Neural crest cell (in vitro differentiated cells): ENCODE data around the gene HCAR3. TPM values are rescaled to one million over a fixed set of nuclear protein-coding genes. Genes with fewer than 3 reads are reported as not detected.

ENCODE experiments used
- DNase-seq: peaks from one replicate; pipeline ENCODE4 v3.0.0; 2021; ENCODE audit warnings: low read depth, mixed read lengths, low spot score
- H3K27ac Mint-ChIP-seq: one replicate; pipeline ENCODE4 v1.8.0; 2021; ENCODE audit warnings: mild to moderate bottlenecking, mixed read lengths; ENCODE audit not compliant: unreplicated experiment
- H3K27me3 Mint-ChIP-seq: 2 replicates; pipeline ENCODE4 v1.8.0; 2021; ENCODE audit warnings: low read depth, mild to moderate bottlenecking, mixed read lengths
- H3K36me3 Mint-ChIP-seq: 2 replicates; pipeline ENCODE4 v1.8.0; 2021; ENCODE audit warnings: low read depth, mild to moderate bottlenecking, mixed read lengths
- H3K4me1 Mint-ChIP-seq: 2 replicates; pipeline ENCODE4 v1.8.0; 2021; ENCODE audit warnings: mixed read lengths
- H3K4me3 Mint-ChIP-seq: one replicate; pipeline ENCODE4 v1.8.0; 2021; ENCODE audit warnings: mild to moderate bottlenecking, mixed read lengths
- H3K9me3 Mint-ChIP-seq: 2 replicates; pipeline ENCODE4 v1.8.0; 2021; ENCODE audit warnings: mixed read lengths
- total RNA-seq: library from RNA; stranded (reverse); gene quantifications from 2 replicates; pipeline ENCODE4 v1.2.1, GENCODE V29; 2021
- TF ChIP-seq, protein P1 (sequence below): fragments of 200-600 bp; sonication (generic); conservative IDR thresholded peaks from 2 replicates; pipeline ENCODE4 v1.5.0; 2021; ENCODE audit warnings: antibody characterized with exemption, mild to moderate bottlenecking

HCAR3 gene
- total RNA-seq, 1 donor from 2014 or later = not detected

DNA sequence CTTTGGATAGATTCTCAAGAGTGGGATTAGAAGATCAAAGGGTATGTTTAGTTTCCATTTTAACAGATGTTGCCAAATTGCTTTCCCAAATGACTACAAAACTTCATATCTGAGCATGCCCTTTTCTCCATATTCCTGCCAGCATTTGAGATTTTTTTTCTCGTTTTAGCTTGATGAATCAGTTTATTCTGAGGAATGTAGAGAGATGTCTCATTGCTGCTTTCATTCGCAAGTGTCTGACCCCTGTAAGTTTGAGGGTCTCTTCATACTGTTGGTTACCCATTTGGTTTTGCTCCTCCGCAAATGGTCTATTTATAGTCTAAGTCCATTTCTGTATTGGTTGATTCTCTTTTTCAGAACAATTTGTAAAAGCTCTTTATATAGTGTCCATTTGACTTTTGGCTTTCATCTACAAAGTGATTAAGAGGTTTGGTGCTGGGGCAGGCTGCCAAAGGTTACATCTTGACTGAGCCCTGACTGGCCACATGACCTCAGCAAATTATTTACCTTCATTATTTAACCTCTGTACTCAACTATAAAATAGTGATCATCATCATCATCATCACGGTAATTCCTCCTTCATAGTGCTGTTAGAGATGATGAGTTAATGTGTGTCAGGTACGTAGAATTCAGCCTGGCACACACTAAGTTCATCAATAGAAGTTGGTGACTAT lies 47.1 kb downstream of the HCAR3 start:
- Mint-ChIP-seq H3K4me1 (peaks cover 4% of the 10 kb centered on the region), H3K9me3 (peaks cover 2% of the 10 kb centered on the region), H3K36me3 (peaks cover 3% of the 10 kb centered on the region), H3K27me3 (no peaks in the 10 kb centered on the region), H3K4me3 (no peak overlapping the region), H3K27ac (no peak overlapping the region)
- TF ChIP-seq, protein P1, sequence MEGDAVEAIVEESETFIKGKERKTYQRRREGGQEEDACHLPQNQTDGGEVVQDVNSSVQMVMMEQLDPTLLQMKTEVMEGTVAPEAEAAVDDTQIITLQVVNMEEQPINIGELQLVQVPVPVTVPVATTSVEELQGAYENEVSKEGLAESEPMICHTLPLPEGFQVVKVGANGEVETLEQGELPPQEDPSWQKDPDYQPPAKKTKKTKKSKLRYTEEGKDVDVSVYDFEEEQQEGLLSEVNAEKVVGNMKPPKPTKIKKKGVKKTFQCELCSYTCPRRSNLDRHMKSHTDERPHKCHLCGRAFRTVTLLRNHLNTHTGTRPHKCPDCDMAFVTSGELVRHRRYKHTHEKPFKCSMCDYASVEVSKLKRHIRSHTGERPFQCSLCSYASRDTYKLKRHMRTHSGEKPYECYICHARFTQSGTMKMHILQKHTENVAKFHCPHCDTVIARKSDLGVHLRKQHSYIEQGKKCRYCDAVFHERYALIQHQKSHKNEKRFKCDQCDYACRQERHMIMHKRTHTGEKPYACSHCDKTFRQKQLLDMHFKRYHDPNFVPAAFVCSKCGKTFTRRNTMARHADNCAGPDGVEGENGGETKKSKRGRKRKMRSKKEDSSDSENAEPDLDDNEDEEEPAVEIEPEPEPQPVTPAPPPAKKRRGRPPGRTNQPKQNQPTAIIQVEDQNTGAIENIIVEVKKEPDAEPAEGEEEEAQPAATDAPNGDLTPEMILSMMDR = no peak
- no peak for DNase-seq

DNA sequence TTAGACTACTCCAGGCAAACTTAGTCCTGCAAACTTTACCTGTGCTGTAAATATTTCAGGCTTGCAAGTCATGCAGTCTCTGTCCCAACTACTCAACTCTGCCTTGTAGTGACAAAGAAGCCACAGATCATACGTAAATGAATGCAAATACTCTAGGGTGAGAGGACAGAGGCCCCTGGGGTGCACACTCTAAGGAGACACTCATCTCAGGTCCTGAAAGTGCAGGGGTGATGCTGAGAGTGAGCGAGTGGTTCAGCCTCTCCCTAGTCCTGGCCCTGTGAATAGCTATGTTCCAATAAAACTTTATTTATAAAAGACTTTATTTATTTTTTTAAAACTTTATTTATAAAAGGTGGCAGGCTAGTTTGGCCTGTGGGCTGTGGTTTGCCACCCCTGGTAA lies 48.3 kb downstream of the HCAR3 start:
- Mint-ChIP-seq H3K9me3 (peaks cover 2% of the 10 kb centered on the region), H3K4me3 (no peak overlapping the region), H3K36me3 (peaks cover 3% of the 10 kb centered on the region), H3K4me1 (peaks cover 4% of the 10 kb centered on the region), H3K27me3 (no peaks in the 10 kb centered on the region), H3K27ac (no peak overlapping the region)
- TF ChIP-seq, protein P1 = no peak
- no peak for DNase-seq

DNA sequence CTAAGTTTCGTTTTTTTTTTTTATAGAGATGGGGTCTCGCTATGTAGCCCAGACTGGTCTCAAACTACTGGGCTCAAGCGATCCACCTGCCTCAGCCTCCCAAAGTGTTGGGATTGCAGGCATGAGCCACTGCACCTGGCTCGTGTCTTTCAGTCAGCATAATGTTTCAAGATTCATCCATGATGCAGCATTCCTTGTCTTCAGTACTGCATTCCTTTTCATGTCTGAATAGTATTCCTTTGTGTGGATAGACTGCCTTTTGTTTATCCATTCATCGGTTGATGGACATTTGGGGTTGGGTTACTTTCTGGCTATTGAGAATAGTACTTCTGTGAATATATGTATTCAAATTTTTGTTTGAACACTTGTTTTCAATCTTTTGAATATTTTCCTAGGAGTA lies 50.9 kb downstream of the HCAR3 start:
- no peak overlapping the region for H3K4me3 Mint-ChIP-seq
- TF ChIP-seq, protein P1 = no peak
- no peak for DNase-seq
- H3K27me3 Mint-ChIP-seq = no peaks in the 10 kb centered on the region
- no peaks in the 10 kb centered on the region for H3K4me1 Mint-ChIP-seq
- H3K27ac Mint-ChIP-seq = no peak overlapping the region
- no peaks in the 10 kb centered on the region for H3K36me3 Mint-ChIP-seq
- no peaks in the 10 kb centered on the region for H3K9me3 Mint-ChIP-seq

DNA sequence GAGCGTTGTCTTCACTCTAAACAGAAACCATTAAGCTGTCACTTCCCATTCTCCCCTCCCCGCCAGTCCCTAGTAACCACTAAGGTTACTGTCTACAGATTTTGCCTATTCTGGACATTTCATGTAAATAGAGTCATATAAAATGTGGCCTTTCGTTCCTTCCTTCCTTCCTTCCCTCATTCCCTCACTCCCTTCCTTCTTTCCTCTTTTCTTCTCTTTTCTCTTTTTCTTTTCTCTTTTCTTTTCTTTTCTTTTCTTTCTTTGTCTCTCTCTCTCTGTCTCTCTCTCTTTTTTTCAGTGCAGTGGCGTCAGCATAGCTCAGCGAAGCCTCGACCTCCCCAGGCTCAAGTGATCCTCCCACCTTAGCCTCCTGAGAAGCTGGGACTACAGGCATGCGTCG lies 51.3 kb downstream of the HCAR3 start:
- Mint-ChIP-seq H3K27me3 (no peaks in the 10 kb centered on the region), H3K4me3 (no peak overlapping the region), H3K36me3 (no peaks in the 10 kb centered on the region)

More for the DNA sequence above, 51.3 kb downstream of the HCAR3 start:
- TF ChIP-seq, protein P1 = no peak
- H3K4me1 Mint-ChIP-seq = no peaks in the 10 kb centered on the region
- peak overlapping the region; percentile 57 for H3K27ac Mint-ChIP-seq
- no peaks in the 10 kb centered on the region for H3K9me3 Mint-ChIP-seq
- DNase-seq = no peak

Other genes starting within 250 kb of the HCAR3 start
- 32.4 and 34.0 TPM in 2 replicates for gene ZCCHC8, start 215.9 kb downstream of the HCAR3 start, total RNA-seq
- gene RSRC2, start 189.9 kb downstream of the HCAR3 start, total RNA-seq = 107 TPM in 2 replicates
- 111 and 122 TPM in 2 replicates for gene KNTC1, start 189.6 kb downstream of the HCAR3 start, total RNA-seq
- gene HCAR2, start 13.5 kb downstream of the HCAR3 start, total RNA-seq = not detected in 2 replicates
- not detected in 2 replicates for gene HCAR1, start 14.0 kb upstream of the HCAR3 start, total RNA-seq
- 67.0 and 72.5 TPM in 2 replicates for gene DENR, start 36.0 kb upstream of the HCAR3 start, total RNA-seq
- gene CCDC62, start 57.8 kb upstream of the HCAR3 start, total RNA-seq = 0.96 and 1.5 TPM in 2 replicates
- 20.7 and 23.2 TPM in 2 replicates for gene HIP1R, start 118.6 kb upstream of the HCAR3 start, total RNA-seq
- 40.9 and 41.5 TPM in 2 replicates for gene VPS37B, start 179.3 kb upstream of the HCAR3 start, total RNA-seq
- 14.2 and 16.3 TPM in 2 replicates for gene ABCB9, start 249.7 kb upstream of the HCAR3 start, total RNA-seq